ENCODE data around the gene DBR1. TPM values are rescaled to one million over a fixed set of nuclear protein-coding genes. Genes with fewer than 3 reads are reported as not detected.

The DBR1 gene
- total and polyA plus RNA-seq, 2 of the 13 experiments (the other 11 are each of a cell fraction or from before 2014, with no cell fraction given): 6.4 to 16.7 TPM

- TF ChIP-seq TRAFD1 (CRISPR knock-in tag; IDR thresholded peaks at IDR 0.05; ENCODE audit: borderline replicate concordance) (no peak), TFDP1 (CRISPR knock-in tag; IDR thresholded peaks at IDR 0.05; ENCODE audit: borderline replicate concordance) (peak; percentile 16; the same call in 1 of the 2 replicates), CREB1 (IDR thresholded peaks at IDR 0.05) (no peak), CREB1 (CRISPR knock-in tag; IDR thresholded peaks at IDR 0.05) (no peak; the same call in 1 of the 2 replicates), ZNF343 (CRISPR knock-in tag; IDR thresholded peaks at IDR 0.05) (peak; percentile 84), NFATC3 (CRISPR knock-in tag; IDR thresholded peaks at IDR 0.05) (no peak), SUZ12 (IDR thresholded peaks at IDR 0.05; ENCODE audit: low read depth, low read length) (no peak), ZNF260 (CRISPR knock-in tag; IDR thresholded peaks at IDR 0.05; ENCODE audit: borderline replicate concordance, low read depth) (no peak), HOXA9 (CRISPR knock-in tag; IDR thresholded peaks at IDR 0.05; ENCODE audit: borderline replicate concordance) (no peak), ZNF572 (CRISPR knock-in tag; IDR thresholded peaks at IDR 0.05) (no peak), TBX3 (IDR thresholded peaks at IDR 0.05; ENCODE audit: borderline replicate concordance) (no peak), NAIF1 (CRISPR knock-in tag; IDR thresholded peaks at IDR 0.05; ENCODE audit: borderline replicate concordance) (peak; percentile 91), ZNF253 (CRISPR knock-in tag; IDR thresholded peaks at IDR 0.05; ENCODE audit: borderline replicate concordance) (no peak; the same call in 1 of the 2 replicates), TFE3 (CRISPR knock-in tag; IDR thresholded peaks at IDR 0.05) (no peak), PPARG (CRISPR knock-in tag; conservative IDR thresholded peaks at IDR 0.05) (0 out of 2 replicates have a peak, but pooled peaks have one; percentile 37), ZNF839 (CRISPR knock-in tag; IDR thresholded peaks at IDR 0.05; ENCODE audit: borderline replicate concordance) (no peak), BHLHE40 (IDR thresholded peaks at IDR 0.05; ENCODE audit: low read length) (no peak), SMAD1 (CRISPR knock-in tag; IDR thresholded peaks at IDR 0.05; ENCODE audit: borderline replicate concordance, low read depth) (no peak), GABPA (IDR thresholded peaks at IDR 0.05; ENCODE audit: low read depth, low read length) (no peak), GABPA (CRISPR knock-in tag; IDR thresholded peaks at IDR 0.05; ENCODE audit: low read depth) (peak; percentile 53; the same call in 1 of the 2 replicates), KLF16 (CRISPR knock-in tag; IDR thresholded peaks at IDR 0.05) (peak in 1 of 2 experiments; percentile 75; a peak in 1 of 4 replicates), ZNF496 (CRISPR knock-in tag; IDR thresholded peaks at IDR 0.05; ENCODE audit: insufficient replicate concordance) (no peak), ZFP36 (IDR thresholded peaks at IDR 0.05; ENCODE audit: borderline replicate concordance, low read depth, low read length, partially characterized antibody) (no peak), ZNF556 (CRISPR knock-in tag; IDR thresholded peaks at IDR 0.05; ENCODE audit: borderline replicate concordance) (peak; percentile 90; the same call in 1 of the 2 replicates), ETV5 (CRISPR knock-in tag; IDR thresholded peaks at IDR 0.05; ENCODE audit: borderline replicate concordance) (no peak), ELF1 (CRISPR knock-in tag; IDR thresholded peaks at IDR 0.05) (peak; percentile 62; the same call in 1 of the 2 replicates), FOXK1 (CRISPR knock-in tag; IDR thresholded peaks at IDR 0.05; ENCODE audit: borderline replicate concordance, low read depth) (peak; percentile 21; the same call in 1 of the 2 replicates)
Observed at GRCh38 chr3:138187296-138188012, 12.7 kb upstream of the DBR1 start, which contains the start of gene ARMC8 (continued).
